GM12878 (cell line): Measurements from ENCODE around the gene AFMID. TPM values are rescaled to one million over a fixed set of nuclear protein-coding genes. Genes with fewer than 3 reads are reported as not detected.
A peak's percentile ranks its signal among the peaks of the same experiment; 100 is the strongest.

Experiments used
- BCLAF1 ChIP-seq: fragments of 450-650 bp; IDR thresholded peaks from 2 replicates; pipeline ENCODE4 v1.6.1; 2017; ENCODE audit warnings: antibody characterized with exemption, mild to moderate bottlenecking, moderate library complexity
- CBX3 ChIP-seq: fragments of 200-600 bp; sonication (generic); IDR thresholded peaks from 2 replicates; pipeline ENCODE4 v1.6.1; 2016; ENCODE audit warnings: low read depth, borderline replicate concordance
- FOS ChIP-seq: IDR thresholded peaks from 3 replicates; pipeline ENCODE4 v1.6.1; 2011; ENCODE audit warnings: borderline replicate concordance; ENCODE audit not compliant: insufficient read length; ENCODE audit errors: extremely low read depth
- FOXK2 ChIP-seq: fragments of 450-650 bp; IDR thresholded peaks from 2 replicates; pipeline ENCODE4 v1.6.1; 2017; ENCODE audit warnings: mild to moderate bottlenecking, moderate library complexity
- FOXM1 ChIP-seq: IDR thresholded peaks from 2 replicates; pipeline ENCODE4 v1.6.1; 2012; ENCODE audit warnings: low read depth, mild to moderate bottlenecking, inconsistent platforms, low read length, moderate library complexity
- IKZF1 ChIP-seq: fragments of 450-650 bp; conservative IDR thresholded peaks from 2 replicates; pipeline ENCODE4 v1.6.1; 2017; ENCODE audit warnings: antibody characterized with exemption, mild to moderate bottlenecking
- JUNB ChIP-seq: IDR thresholded peaks from 2 replicates; pipeline ENCODE4 v1.6.1; 2016; ENCODE audit warnings: antibody characterized with exemption, mild to moderate bottlenecking
- KAT2A ChIP-seq: conservative IDR thresholded peaks from 2 replicates; pipeline ENCODE4 v1.6.1; 2011; ENCODE audit warnings: low read depth, low read length; ENCODE audit not compliant: control insufficient read depth
- NFYB ChIP-seq: IDR thresholded peaks from 2 replicates; pipeline ENCODE4 v1.6.1; 2011; ENCODE audit warnings: low read depth, mild to moderate bottlenecking, low read length, improper control_type of control experiment, moderate library complexity; ENCODE audit not compliant: insufficient read depth
- POU2F2 ChIP-seq: IDR thresholded peaks from 3 replicates; pipeline ENCODE4 v1.6.1; 2011; ENCODE audit warnings: low read depth, mild to moderate bottlenecking, low read length, borderline replicate concordance
- PRDM15 ChIP-seq: fragments of 450-650 bp; formaldehyde crosslinking; IDR thresholded peaks from 2 replicates; pipeline ENCODE4 v1.4.0; 2020; ENCODE audit warnings: mild to moderate bottlenecking, moderate library complexity
- SIX5 ChIP-seq: IDR thresholded peaks from 2 replicates; pipeline ENCODE4 v1.6.1; 2011; ENCODE audit warnings: mild to moderate bottlenecking, low read depth, low read length, moderate library complexity; ENCODE audit not compliant: severe bottlenecking
- SMC3 ChIP-seq: IDR thresholded peaks from 2 replicates; pipeline ENCODE4 v1.6.1; 2011; ENCODE audit warnings: low read length, improper control_type of control experiment, borderline replicate concordance
- SRF ChIP-seq, 2 experiments: IDR thresholded peaks; 2 replicates each; pipeline ENCODE4 v1.6.1; 2011; ENCODE audit warnings: low read depth in 2 of 2, low read length in 2 of 2, mild to moderate bottlenecking in 1 of 2, moderate library complexity in 1 of 2
- SUZ12 ChIP-seq: fragments of 200-600 bp; sonication (generic); IDR thresholded peaks from one replicate; pipeline ENCODE4 v1.6.1; 2018; ENCODE audit warnings: antibody characterized with exemption, mild to moderate bottlenecking; ENCODE audit not compliant: unreplicated experiment
- USF1 ChIP-seq: IDR thresholded peaks from 2 replicates; pipeline ENCODE4 v1.6.1; 2011; ENCODE audit warnings: borderline replicate concordance, low read depth, mild to moderate bottlenecking, moderate library complexity, mixed read lengths, low read length; ENCODE audit not compliant: insufficient read depth; ENCODE audit errors: extremely low read length
- YBX1 ChIP-seq: fragments of 450-650 bp; IDR thresholded peaks from 2 replicates; pipeline ENCODE4 v1.6.1; 2016; ENCODE audit warnings: antibody characterized with exemption
- ZBTB4 ChIP-seq: fragments of 450-650 bp; formaldehyde crosslinking; IDR thresholded peaks from 2 replicates; pipeline ENCODE4 v1.4.0; 2022; ENCODE audit warnings: mild to moderate bottlenecking, moderate library complexity
- ZNF217 ChIP-seq: fragments of 450-650 bp; IDR thresholded peaks from 2 replicates; pipeline ENCODE4 v1.6.1; 2017; ENCODE audit warnings: antibody characterized with exemption, mild to moderate bottlenecking
- polyA plus RNA-seq, 11 experiments: library from polyadenylated mRNA; depleted of rRNA in 4 of 11; unstranded in 6 of 11; stranded (reverse) in 5 of 11; fragments of >200 nt; fragmentation: Nextera tagmentation in 4 of 11; fragmentation: Illumina TruSeq in 1 of 11; extraction: Ambion mirVana in 4 of 11; extraction: Trizol in 1 of 11; gene quantifications; 1 replicate in 1 of 11; 2 replicates in 10 of 11; pipeline versions ENCODE4 v1.2.1 to v1.2.3, GENCODE V29; 2011 to 2016; ENCODE audit warnings: inconsistent platforms in 2 of 11, missing spikeins in 2 of 11, low read depth in 1 of 11
- total RNA-seq, 4 experiments: library from RNA; depleted of rRNA in 3 of 4; stranded (reverse); fragments of >200 nt in 3 of 4; fragmentation: Illumina TruSeq in 1 of 4; extraction: Trizol in 1 of 4; gene quantifications; 2 replicates each; pipeline versions ENCODE4 v1.2.1 to v1.2.3, GENCODE V29; 2013 to 2021

The AFMID gene
- total and polyA plus RNA-seq, 10 of the 15 experiments (the other 5 are each of a cell fraction or from before 2014, with no cell fraction given): 36.1 to 98.8 (median 51.6) TPM

GRCh38 chr17:78253946-78254672, 66.9 kb downstream of the AFMID start (continued):
- no peak for TF ChIP-seq FOXK2
- no peak for TF ChIP-seq ZBTB4
- TF ChIP-seq ZNF217: 0 out of 2 replicates have a peak, but pooled peaks have one; percentile 20
- no peak for TF ChIP-seq FOS
- TF ChIP-seq USF1: no peak
- TF ChIP-seq BCLAF1: no peak
- peak; percentile 68 for TF ChIP-seq SUZ12
- TF ChIP-seq FOXM1: no peak
- TF ChIP-seq SIX5: peak; percentile 98
- TF ChIP-seq POU2F2: no peak
- TF ChIP-seq JUNB: no peak
- TF ChIP-seq SMC3: no peak
- no peak for TF ChIP-seq KAT2A
- no peak for TF ChIP-seq CBX3
- TF ChIP-seq IKZF1: peak; percentile 100
- TF ChIP-seq NFYB: no peak
- no peak for TF ChIP-seq SRF (IDR thresholded peaks at IDR 0.05; ENCODE audit: low read depth in 2 of 2, low read length in 2 of 2)
- no peak for TF ChIP-seq PRDM15 (CRISPR knock-in tag)
- no peak for TF ChIP-seq YBX1
